GM18508 (cell line): Measurements from ENCODE around the gene ITPRID2.

Source experiments
- ATAC-seq: cut with Tn5 transposase; IDR thresholded peaks from one replicate; pipeline ENCODE4 v1.9.1; 2021; ENCODE audit warnings: moderate number of reproducible peaks; ENCODE audit not compliant: insufficient read depth, unreplicated experiment

The ITPRID2 gene

GRCh38 chr2:181878448-181878847 is 13.1 kb upstream of the ITPRID2 start:
- ATAC-seq, result no peak

DNA sequence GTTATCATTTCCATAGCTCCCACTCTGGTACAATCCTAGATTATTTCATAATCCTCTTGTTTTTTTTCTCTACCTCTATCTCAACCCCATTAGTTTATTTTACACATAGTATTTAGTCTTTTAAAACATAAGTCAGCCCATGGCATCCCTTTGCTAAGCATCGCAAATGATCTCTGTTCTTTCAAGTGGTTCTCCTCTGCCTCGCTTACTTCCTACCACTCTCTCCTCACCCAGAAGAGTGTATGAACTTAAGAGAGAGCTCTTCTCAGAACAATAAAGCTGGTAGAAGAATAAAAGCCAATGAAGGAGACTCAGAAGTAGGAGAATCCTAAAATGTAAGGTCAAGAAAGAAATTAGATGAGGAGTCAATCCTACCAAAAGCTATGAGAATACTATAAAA is 12.2 kb upstream of the ITPRID2 start:
- no peak for ATAC-seq

DNA sequence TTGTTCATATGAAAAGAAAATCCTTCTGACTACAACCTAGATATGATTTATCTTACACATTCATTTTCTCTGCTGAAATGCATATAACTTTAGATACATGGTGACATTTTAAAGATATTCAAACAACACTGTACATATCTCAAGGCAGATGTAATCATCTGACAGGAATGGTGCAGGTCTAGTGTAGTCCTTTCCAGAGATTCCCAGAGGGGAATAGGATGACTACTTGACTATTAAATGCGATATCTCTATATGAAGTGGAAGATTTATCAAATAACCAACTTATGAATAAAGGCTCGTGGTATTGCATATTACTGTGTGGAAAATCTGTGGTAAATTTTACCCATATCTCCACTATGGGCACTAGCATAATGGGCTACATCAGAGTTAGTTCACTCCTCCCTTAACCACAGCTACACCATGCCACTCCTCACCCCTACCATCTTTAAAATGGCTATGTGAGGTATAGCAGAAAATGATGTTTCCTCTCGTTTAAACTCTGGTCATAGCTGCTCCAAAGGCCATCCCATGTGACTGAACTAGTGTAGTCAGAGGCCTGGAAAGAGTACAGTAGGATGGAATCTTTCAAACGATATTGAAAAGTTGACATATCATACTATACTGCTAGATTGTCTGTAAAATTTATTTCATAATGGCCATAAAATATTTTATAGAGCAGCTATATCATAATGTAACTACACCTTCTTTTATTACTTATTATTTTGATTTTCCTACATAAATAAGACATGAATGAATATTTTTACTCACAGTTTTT is 9.1 kb upstream of the ITPRID2 start:
- ATAC-seq, result no peak

GRCh38 chr2:181884601-181885000 is 6.9 kb upstream of the ITPRID2 start:
- no peak for ATAC-seq

- no peak for ATAC-seq
Observed at GRCh38 chr2:181885096-181885495, 6.4 kb upstream of the ITPRID2 start.

- ATAC-seq, result no peak
Observed at GRCh38 chr2:181886192-181886591, 5.3 kb upstream of the ITPRID2 start.

DNA sequence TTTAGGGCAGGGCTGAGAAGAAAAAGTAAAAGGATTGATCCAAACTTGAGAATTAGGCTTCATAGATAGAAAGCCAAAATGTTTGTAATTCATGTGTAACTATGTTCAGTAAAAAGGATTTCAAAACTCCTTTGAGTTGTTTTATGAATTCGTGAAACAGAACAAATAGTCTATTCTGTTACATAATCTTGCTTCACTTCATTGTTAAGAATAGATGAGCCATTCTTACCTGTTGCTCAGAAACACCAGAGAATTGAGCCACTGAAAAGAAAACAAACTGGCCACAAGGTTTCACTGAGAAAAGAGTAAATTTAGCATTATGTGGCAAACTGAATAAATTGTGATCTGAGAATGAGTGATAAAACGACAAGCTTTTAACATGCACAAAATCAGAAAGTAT is 4.5 kb upstream of the ITPRID2 start:
- no peak for ATAC-seq

GRCh38 chr2:181889776-181890175 is 1.8 kb upstream of the ITPRID2 start:
- no peak for ATAC-seq

DNA sequence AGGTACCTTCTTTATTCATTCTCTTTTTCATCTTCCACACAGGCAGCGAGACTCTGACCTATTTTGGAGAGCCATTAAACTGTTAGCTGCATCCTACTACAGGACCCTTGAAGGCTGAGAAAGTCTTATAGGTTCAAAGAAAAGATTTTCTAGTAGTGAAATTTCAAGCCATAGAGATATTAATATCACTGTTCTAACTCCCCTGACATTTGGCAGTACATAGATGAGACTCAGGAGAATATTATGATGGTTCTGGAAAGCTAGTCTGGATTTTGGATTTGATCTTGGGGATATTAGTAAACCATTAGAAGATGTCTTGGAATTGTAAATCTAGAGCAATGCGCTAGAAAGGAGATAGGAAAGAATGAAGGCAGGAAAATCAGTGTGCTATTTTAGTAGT is 1.3 kb upstream of the ITPRID2 start:
- no peak for ATAC-seq

- ATAC-seq, result peak; percentile 41
Observed at GRCh38 chr2:181891966-181892798, 652 bp downstream of the ITPRID2 start.

DNA sequence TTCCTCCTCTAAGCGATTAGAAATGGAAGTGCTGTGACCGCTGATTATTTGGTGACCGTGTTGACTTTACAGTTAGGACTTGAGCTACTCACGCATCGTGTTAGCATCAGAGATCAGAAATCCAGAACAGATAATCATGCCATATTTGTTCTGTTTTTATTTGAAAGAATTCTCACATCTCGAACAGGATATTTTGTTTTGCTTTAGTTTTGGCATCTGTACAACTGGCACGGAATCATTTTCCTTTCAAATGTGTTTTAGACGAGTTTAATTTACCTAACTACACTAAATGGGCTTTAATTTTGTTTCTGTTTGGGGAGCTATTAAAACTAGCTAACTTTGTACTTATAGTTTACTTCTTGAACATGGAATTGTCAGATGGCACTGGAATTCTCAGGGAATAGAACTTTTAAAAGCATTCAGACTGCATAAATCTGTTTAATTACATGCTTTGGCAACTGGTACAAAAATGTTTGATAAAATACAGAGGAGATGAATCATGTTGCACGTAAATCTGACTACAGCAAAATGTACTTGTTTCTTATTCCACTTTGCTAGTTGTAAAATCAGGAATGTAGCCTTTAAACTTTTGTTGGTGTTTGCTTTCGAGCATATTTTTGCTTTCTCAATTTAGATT is 1.4 kb downstream of the ITPRID2 start:
- no peak for ATAC-seq

DNA sequence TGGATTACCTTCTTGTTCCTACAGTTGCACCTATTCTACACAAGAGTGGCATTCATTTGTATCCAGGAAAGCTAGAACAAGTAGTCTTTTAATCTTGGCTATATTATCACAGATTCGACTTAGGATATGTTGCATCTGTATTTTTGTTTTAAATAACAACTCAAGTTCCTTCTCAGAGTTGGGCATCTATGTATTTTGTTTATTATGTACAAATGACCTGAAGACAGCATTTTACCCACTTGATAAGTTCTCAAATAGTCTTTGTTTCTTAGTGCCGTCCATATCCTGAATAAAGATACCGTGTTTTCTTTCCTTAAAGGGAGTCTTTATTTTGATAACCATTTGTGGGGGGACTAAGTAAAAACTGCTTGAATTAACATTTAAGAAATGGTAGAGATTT is 2.9 kb downstream of the ITPRID2 start:
- ATAC-seq, result no peak

GRCh38 chr2:181895818-181896217 is 4.3 kb downstream of the ITPRID2 start:
- ATAC-seq, result no peak

- no peak for ATAC-seq
Observed at GRCh38 chr2:181896286-181896685, 4.8 kb downstream of the ITPRID2 start.

GRCh38 chr2:181900007-181900651 is 8.6 kb downstream of the ITPRID2 start:
- ATAC-seq, result no peak

- ATAC-seq, result no peak
Observed at GRCh38 chr2:181902625-181903024, 11.1 kb downstream of the ITPRID2 start.

- peak; percentile 46 for ATAC-seq
Observed at GRCh38 chr2:181904022-181904632, 12.6 kb downstream of the ITPRID2 start.

DNA sequence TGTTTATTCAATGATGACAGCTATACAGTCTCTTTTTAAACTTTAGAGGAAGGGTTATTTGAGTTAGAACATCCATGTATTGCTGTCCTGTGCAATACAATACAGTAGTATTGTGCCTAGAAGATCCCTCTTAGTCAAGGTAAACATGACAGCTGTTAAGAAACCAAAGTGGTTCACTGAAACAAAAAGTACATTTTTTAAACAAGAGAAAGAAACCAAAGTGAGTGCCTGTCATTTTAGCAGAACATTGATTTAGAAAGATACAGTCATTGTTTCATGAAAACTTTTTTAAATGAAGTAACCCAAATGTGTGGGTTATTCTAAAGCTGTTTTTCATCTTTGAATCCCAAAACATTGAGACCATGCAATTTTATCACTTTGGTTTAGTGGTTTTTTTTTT is 15.5 kb downstream of the ITPRID2 start:
- ATAC-seq, result no peak

GRCh38 chr2:181907635-181908034 is 16.1 kb downstream of the ITPRID2 start:
- no peak for ATAC-seq
